HepG2 (cell line): ENCODE results near the gene UPK1A. TPM values are rescaled to one million over a fixed set of nuclear protein-coding genes. Genes with fewer than 3 reads are reported as not detected.
A peak's percentile ranks its signal among the peaks of the same experiment; 100 is the strongest.

ENCODE experiments used
- DPF2 ChIP-seq: sonication (generic); formaldehyde crosslinking; IDR thresholded peaks from 2 replicates; pipeline ENCODE4 v1.4.0; 2020; ENCODE audit warnings: mild to moderate bottlenecking, low read depth, missing genetic modification reagents, borderline replicate concordance
- EP300 ChIP-seq, 3 experiments: sonication (generic) in 1 of 3; formaldehyde crosslinking in 1 of 3; IDR thresholded peaks; 2 replicates each; pipeline versions ENCODE4 v1.5.1 to v1.6.1; 2011 to 2020; ENCODE audit warnings: low read depth in 2 of 3, low read length in 2 of 3, borderline replicate concordance in 1 of 3, improper control_type of control experiment in 1 of 3, mild to moderate bottlenecking in 1 of 3, missing genetic modification reagents in 1 of 3, moderate library complexity in 1 of 3
- FOSL2 ChIP-seq: sonication (generic); formaldehyde crosslinking; IDR thresholded peaks from 2 replicates; pipeline ENCODE4 v1.4.0; 2020; ENCODE audit warnings: missing genetic modification reagents
- GZF1 ChIP-seq: sonication (generic); formaldehyde crosslinking; IDR thresholded peaks from 2 replicates; pipeline ENCODE4 v1.5.1; 2020; ENCODE audit warnings: mild to moderate bottlenecking, missing genetic modification reagents
- HMG20A ChIP-seq: IDR thresholded peaks from 2 replicates; pipeline ENCODE4 v1.6.1; 2016; ENCODE audit warnings: borderline replicate concordance
- HNF4G ChIP-seq, 2 experiments: sonication (generic) in 1 of 2; formaldehyde crosslinking in 1 of 2; IDR thresholded peaks; 2 replicates each; pipeline versions ENCODE4 v1.4.0 to v1.6.1; 2011 to 2020; ENCODE audit warnings: borderline replicate concordance in 2 of 2, low read depth in 2 of 2, mild to moderate bottlenecking in 2 of 2, low read length in 1 of 2, missing genetic modification reagents in 1 of 2, moderate library complexity in 1 of 2
- MTERF4 ChIP-seq: sonication (generic); formaldehyde crosslinking; IDR thresholded peaks from 2 replicates; pipeline ENCODE4 v1.8.0; 2023; ENCODE audit warnings: mild to moderate bottlenecking, missing genetic modification reagents
- NFIB ChIP-seq: sonication (generic); formaldehyde crosslinking; IDR thresholded peaks from 2 replicates; pipeline ENCODE4 v1.9.0; 2021; ENCODE audit warnings: missing genetic modification reagents, mild to moderate bottlenecking, borderline replicate concordance
- PHF8 ChIP-seq: sonication (generic); formaldehyde crosslinking; IDR thresholded peaks from 2 replicates; pipeline ENCODE4 v1.5.0; 2020; ENCODE audit warnings: missing genetic modification reagents
- RARA ChIP-seq: IDR thresholded peaks from 2 replicates; pipeline ENCODE4 v1.6.1; 2016; ENCODE audit warnings: missing genetic modification reagents, missing compliant biosample characterization
- REXO4 ChIP-seq: sonication (generic); formaldehyde crosslinking; IDR thresholded peaks from 2 replicates; pipeline ENCODE4 v1.8.0; 2022; ENCODE audit warnings: missing genetic modification reagents, mild to moderate bottlenecking, borderline replicate concordance
- THAP11 ChIP-seq: IDR thresholded peaks from 2 replicates; pipeline ENCODE4 v1.6.1; 2016; ENCODE audit warnings: missing biosample characterization, missing genetic modification reagents
- THYN1 ChIP-seq: sonication (generic); formaldehyde crosslinking; IDR thresholded peaks from 2 replicates; pipeline ENCODE4 v1.8.1; 2023; ENCODE audit warnings: low read depth, mild to moderate bottlenecking, moderate library complexity, missing genetic modification reagents, borderline replicate concordance
- ZFP36L2 ChIP-seq: sonication (generic); formaldehyde crosslinking; IDR thresholded peaks from 2 replicates; pipeline ENCODE4 v1.4.0; 2020; ENCODE audit warnings: missing genetic modification reagents
- ZNF343 ChIP-seq: sonication (generic); formaldehyde crosslinking; IDR thresholded peaks from 2 replicates; pipeline ENCODE4 v1.4.0; 2020; ENCODE audit warnings: mild to moderate bottlenecking, missing genetic modification reagents
- ZNF790 ChIP-seq: sonication (generic); formaldehyde crosslinking; IDR thresholded peaks from 2 replicates; pipeline ENCODE4 v1.8.0; 2022; ENCODE audit warnings: missing genetic modification reagents, mild to moderate bottlenecking, borderline replicate concordance
- ZSCAN31 ChIP-seq: sonication (generic); formaldehyde crosslinking; IDR thresholded peaks from 2 replicates; pipeline ENCODE4 v1.5.0; 2020; ENCODE audit warnings: low read depth, mild to moderate bottlenecking, missing genetic modification reagents
- polyA plus RNA-seq, 8 experiments: library from polyadenylated mRNA; depleted of rRNA in 3 of 8; stranded (reverse) in 7 of 8; unstranded in 1 of 8; fragments of >200 nt; fragmentation: Illumina TruSeq in 4 of 8; extraction: Trizol in 4 of 8; gene quantifications; 2 replicates each; pipeline versions ENCODE4 v1.2.1 to v1.2.3, GENCODE V29; 2011 to 2016; ENCODE audit warnings: low read depth in 4 of 8, missing spikeins in 1 of 8, mixed read lengths in 1 of 8; ENCODE audit not compliant: insufficient read depth in 1 of 8
- total RNA-seq, 5 experiments: library from RNA; depleted of rRNA; stranded (reverse); fragments of >200 nt; fragmentation: Illumina TruSeq; extraction: Trizol; gene quantifications; 2 replicates each; pipeline ENCODE4 v1.2.3, GENCODE V29; 2016; ENCODE audit warnings: low read depth in 1 of 5
- TF ChIP-seq, protein P1 (sequence below): sonication (generic); formaldehyde crosslinking; IDR thresholded peaks from 2 replicates; pipeline ENCODE4 v1.8.1; 2023; ENCODE audit warnings: mild to moderate bottlenecking, missing genetic modification reagents
- TF ChIP-seq, protein P2 (sequence below), 2 experiments: IDR thresholded peaks; 2 replicates each; pipeline ENCODE4 v1.6.1; 2011 to 2012; ENCODE audit warnings: low read length in 2 of 2, borderline replicate concordance in 1 of 2, low read depth in 1 of 2, mild to moderate bottlenecking in 1 of 2, moderate library complexity in 1 of 2
- TF ChIP-seq, protein P3 (sequence below): sonication (generic); formaldehyde crosslinking; IDR thresholded peaks from 2 replicates; pipeline ENCODE4 v1.4.0; 2020; ENCODE audit warnings: mild to moderate bottlenecking, missing genetic modification reagents
- TF ChIP-seq, protein P4 (sequence below): IDR thresholded peaks from 2 replicates; pipeline ENCODE4 v1.6.1; 2016; ENCODE audit warnings: mild to moderate bottlenecking

UPK1A gene
- total and polyA plus RNA-seq, 2 of the 13 experiments (the other 11 are each of a cell fraction or from before 2014, with no cell fraction given), result 2.9 TPM; not detected in 1

DNA sequence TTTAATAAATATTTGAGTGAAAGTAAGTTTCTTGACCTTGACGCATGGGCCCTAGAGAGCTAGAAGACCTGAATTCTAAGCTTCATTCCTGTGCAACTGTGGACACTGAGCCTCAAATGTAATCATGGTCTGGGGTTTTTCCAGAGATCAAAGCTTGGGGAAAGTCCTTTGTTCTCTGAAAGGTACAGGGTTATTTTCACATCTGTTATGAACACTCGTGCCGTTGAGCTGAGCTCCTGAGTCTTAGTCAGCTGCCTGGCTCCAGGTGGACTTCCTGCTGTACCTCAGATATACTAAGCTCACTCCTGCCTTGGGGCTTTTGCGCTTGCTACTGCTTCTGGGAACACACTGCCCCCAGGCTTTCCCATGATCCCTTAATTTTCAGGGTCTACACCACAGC lies 30.5 kb downstream of the UPK1A start (continued):
- no peak for TF ChIP-seq PHF8 (CRISPR knock-in tag)
- TF ChIP-seq ZSCAN31 (CRISPR knock-in tag), result no peak
- no peak for TF ChIP-seq THYN1 (CRISPR knock-in tag)
- TF ChIP-seq MTERF4 (CRISPR knock-in tag), result no peak
- TF ChIP-seq REXO4 (CRISPR knock-in tag), result no peak
- no peak for TF ChIP-seq NFIB
- peak in 1 of 2 experiments; percentile 49; a peak in 2 of 4 replicates for TF ChIP-seq EP300 (IDR thresholded peaks at IDR 0.05; ENCODE audit: low read depth in 2 of 2, low read length in 2 of 2)
- no peak for TF ChIP-seq EP300 (CRISPR knock-in tag; IDR thresholded peaks at IDR 0.05; ENCODE audit: borderline replicate concordance)
- TF ChIP-seq ZNF790, result no peak
- TF ChIP-seq ZFP36L2 (CRISPR knock-in tag), result no peak
- TF ChIP-seq, protein P1, sequence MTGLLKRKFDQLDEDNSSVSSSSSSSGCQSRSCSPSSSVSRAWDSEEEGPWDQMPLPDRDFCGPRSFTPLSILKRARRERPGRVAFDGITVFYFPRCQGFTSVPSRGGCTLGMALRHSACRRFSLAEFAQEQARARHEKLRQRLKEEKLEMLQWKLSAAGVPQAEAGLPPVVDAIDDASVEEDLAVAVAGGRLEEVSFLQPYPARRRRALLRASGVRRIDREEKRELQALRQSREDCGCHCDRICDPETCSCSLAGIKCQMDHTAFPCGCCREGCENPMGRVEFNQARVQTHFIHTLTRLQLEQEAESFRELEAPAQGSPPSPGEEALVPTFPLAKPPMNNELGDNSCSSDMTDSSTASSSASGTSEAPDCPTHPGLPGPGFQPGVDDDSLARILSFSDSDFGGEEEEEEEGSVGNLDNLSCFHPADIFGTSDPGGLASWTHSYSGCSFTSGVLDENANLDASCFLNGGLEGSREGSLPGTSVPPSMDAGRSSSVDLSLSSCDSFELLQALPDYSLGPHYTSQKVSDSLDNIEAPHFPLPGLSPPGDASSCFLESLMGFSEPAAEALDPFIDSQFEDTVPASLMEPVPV, result no peak
- no peak; the same call in 1 of the 2 replicates for TF ChIP-seq RARA
- TF ChIP-seq DPF2 (CRISPR knock-in tag), result 0 out of 2 replicates have a peak, but pooled peaks have one; percentile 40
- peak; percentile 43; the same call in 1 of the 2 replicates for TF ChIP-seq HMG20A (CRISPR knock-in tag)
- TF ChIP-seq, protein P2, sequence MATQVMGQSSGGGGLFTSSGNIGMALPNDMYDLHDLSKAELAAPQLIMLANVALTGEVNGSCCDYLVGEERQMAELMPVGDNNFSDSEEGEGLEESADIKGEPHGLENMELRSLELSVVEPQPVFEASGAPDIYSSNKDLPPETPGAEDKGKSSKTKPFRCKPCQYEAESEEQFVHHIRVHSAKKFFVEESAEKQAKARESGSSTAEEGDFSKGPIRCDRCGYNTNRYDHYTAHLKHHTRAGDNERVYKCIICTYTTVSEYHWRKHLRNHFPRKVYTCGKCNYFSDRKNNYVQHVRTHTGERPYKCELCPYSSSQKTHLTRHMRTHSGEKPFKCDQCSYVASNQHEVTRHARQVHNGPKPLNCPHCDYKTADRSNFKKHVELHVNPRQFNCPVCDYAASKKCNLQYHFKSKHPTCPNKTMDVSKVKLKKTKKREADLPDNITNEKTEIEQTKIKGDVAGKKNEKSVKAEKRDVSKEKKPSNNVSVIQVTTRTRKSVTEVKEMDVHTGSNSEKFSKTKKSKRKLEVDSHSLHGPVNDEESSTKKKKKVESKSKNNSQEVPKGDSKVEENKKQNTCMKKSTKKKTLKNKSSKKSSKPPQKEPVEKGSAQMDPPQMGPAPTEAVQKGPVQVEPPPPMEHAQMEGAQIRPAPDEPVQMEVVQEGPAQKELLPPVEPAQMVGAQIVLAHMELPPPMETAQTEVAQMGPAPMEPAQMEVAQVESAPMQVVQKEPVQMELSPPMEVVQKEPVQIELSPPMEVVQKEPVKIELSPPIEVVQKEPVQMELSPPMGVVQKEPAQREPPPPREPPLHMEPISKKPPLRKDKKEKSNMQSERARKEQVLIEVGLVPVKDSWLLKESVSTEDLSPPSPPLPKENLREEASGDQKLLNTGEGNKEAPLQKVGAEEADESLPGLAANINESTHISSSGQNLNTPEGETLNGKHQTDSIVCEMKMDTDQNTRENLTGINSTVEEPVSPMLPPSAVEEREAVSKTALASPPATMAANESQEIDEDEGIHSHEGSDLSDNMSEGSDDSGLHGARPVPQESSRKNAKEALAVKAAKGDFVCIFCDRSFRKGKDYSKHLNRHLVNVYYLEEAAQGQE (IDR thresholded peaks at IDR 0.05; ENCODE audit: borderline replicate concordance in 1 of 2, low read depth in 1 of 2, low read length in 2 of 2), result no peak
- TF ChIP-seq FOSL2 (CRISPR knock-in tag), result no peak
- TF ChIP-seq, protein P3, sequence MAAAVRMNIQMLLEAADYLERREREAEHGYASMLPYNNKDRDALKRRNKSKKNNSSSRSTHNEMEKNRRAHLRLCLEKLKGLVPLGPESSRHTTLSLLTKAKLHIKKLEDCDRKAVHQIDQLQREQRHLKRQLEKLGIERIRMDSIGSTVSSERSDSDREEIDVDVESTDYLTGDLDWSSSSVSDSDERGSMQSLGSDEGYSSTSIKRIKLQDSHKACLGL (CRISPR knock-in tag), result no peak
- no peak for TF ChIP-seq ZNF343 (CRISPR knock-in tag)
- TF ChIP-seq GZF1 (CRISPR knock-in tag), result no peak
- TF ChIP-seq THAP11, result peak; percentile 34; the same call in 1 of the 2 replicates
- TF ChIP-seq, protein P4, sequence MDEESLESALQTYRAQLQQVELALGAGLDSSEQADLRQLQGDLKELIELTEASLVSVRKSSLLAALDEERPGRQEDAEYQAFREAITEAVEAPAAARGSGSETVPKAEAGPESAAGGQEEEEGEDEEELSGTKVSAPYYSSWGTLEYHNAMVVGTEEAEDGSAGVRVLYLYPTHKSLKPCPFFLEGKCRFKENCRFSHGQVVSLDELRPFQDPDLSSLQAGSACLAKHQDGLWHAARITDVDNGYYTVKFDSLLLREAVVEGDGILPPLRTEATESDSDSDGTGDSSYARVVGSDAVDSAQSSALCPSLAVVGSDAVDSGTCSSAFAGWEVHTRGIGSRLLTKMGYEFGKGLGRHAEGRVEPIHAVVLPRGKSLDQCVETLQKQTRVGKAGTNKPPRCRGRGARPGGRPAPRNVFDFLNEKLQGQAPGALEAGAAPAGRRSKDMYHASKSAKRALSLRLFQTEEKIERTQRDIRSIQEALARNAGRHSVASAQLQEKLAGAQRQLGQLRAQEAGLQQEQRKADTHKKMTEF (CRISPR knock-in tag), result peak; percentile 50; the same call in 1 of the 2 replicates
- peak; percentile 21; the same call in 1 of the 2 replicates for TF ChIP-seq HNF4G (IDR thresholded peaks at IDR 0.05; ENCODE audit: borderline replicate concordance, low read depth, low read length)
- TF ChIP-seq HNF4G (CRISPR knock-in tag; IDR thresholded peaks at IDR 0.05; ENCODE audit: borderline replicate concordance, low read depth), result no peak
